ENCODE results near the gene GRIP1. TPM values are rescaled to one million over a fixed set of nuclear protein-coding genes. Genes with fewer than 3 reads are reported as not detected.

Gene GRIP1
- total and polyA plus RNA-seq, 9 donors = 0.36 to 10.1 (median 3.9) TPM

GRCh38 chr12:66539431-66539830 lies 139.4 kb downstream of the GRIP1 start:
- no peaks in the 10 kb centered on the region for H3K27me3 ChIP-seq
- no peaks in the 10 kb centered on the region for H3K4me1 ChIP-seq (ENCODE audit: insufficient read depth)
- TF ChIP-seq EP300 (IDR thresholded peaks at IDR 0.05) = no peak
- TF ChIP-seq, protein P1, sequence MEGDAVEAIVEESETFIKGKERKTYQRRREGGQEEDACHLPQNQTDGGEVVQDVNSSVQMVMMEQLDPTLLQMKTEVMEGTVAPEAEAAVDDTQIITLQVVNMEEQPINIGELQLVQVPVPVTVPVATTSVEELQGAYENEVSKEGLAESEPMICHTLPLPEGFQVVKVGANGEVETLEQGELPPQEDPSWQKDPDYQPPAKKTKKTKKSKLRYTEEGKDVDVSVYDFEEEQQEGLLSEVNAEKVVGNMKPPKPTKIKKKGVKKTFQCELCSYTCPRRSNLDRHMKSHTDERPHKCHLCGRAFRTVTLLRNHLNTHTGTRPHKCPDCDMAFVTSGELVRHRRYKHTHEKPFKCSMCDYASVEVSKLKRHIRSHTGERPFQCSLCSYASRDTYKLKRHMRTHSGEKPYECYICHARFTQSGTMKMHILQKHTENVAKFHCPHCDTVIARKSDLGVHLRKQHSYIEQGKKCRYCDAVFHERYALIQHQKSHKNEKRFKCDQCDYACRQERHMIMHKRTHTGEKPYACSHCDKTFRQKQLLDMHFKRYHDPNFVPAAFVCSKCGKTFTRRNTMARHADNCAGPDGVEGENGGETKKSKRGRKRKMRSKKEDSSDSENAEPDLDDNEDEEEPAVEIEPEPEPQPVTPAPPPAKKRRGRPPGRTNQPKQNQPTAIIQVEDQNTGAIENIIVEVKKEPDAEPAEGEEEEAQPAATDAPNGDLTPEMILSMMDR (IDR thresholded peaks at IDR 0.05) = no peak
- no peak for TF ChIP-seq POLR2A (IDR thresholded peaks at IDR 0.05)
- H3K4me3 ChIP-seq = no peak overlapping the region
- H3K27ac ChIP-seq = no peak overlapping the region
- intact Hi-C loops (cut with DNase I) = no loop called here
- DNase-seq = no peak
- no peaks in the 10 kb centered on the region for H3K9me3 ChIP-seq
- no peaks in the 10 kb centered on the region for H3K36me3 ChIP-seq

DNA sequence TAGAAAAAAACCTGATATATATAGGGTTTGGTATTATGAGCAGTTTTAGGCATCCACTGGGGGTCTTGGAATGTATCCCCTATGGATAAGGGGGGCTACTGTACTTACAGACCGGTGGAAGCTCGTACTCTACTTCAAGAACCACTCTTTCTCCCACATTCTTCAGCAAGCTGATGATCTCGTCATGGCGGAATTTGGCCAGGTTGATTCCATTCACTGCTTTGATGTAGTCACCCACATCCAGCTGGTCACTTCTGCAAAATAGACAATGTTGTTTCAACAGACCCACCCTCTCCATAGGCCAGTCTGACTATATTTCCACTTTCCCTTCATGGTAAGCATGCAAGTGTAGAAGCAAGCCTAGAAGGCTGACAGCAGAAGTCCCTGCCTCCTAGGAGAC lies 139.9 kb downstream of the GRIP1 start:
- no peaks in the 10 kb centered on the region for H3K36me3 ChIP-seq
- no peak overlapping the region for H3K27ac ChIP-seq
- H3K4me3 ChIP-seq = no peak overlapping the region
- no peaks in the 10 kb centered on the region for H3K4me1 ChIP-seq (ENCODE audit: insufficient read depth)
- H3K9me3 ChIP-seq = no peaks in the 10 kb centered on the region
- no peak for DNase-seq
- intact Hi-C loops (cut with DNase I) = no loop called here
- 73 to 82% (median 77%) methylated on average over 4 of the region's 4 CpGs for WGBS, 3 donors
- TF ChIP-seq, protein P1 (IDR thresholded peaks at IDR 0.05) = no peak
- TF ChIP-seq POLR2A (IDR thresholded peaks at IDR 0.05) (no peak), EP300 (IDR thresholded peaks at IDR 0.05) (no peak)
- no peaks in the 10 kb centered on the region for H3K27me3 ChIP-seq

DNA sequence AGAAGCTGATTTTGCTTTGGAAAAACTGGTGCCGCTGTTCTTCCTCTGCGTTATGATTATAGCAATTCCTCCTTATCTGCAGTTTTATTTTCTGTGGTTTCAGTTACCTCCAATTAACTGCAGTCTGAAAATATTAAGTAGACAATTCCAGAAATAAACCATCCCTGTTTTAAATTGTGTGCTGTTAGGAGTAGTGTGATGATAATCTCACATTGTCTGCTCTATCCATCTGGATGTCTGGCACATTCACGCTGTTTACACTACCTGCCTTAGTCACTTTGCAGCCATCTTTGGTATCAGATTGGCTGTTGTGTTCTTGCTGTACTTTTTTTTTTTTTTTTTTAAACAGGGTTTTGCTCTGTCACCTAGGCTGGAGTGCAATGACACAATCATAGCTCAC lies 141.0 kb downstream of the GRIP1 start:
- no peak overlapping the region for H3K4me3 ChIP-seq
- no peak overlapping the region for H3K27ac ChIP-seq
- no peaks in the 10 kb centered on the region for H3K4me1 ChIP-seq (ENCODE audit: insufficient read depth)
- TF ChIP-seq POLR2A (IDR thresholded peaks at IDR 0.05) (no peak), EP300 (IDR thresholded peaks at IDR 0.05) (no peak)
- TF ChIP-seq, protein P1 (IDR thresholded peaks at IDR 0.05) = no peak
- no peaks in the 10 kb centered on the region for H3K9me3 ChIP-seq
- DNase-seq = no peak
- whole genome bisulfite sequencing, 3 donors = 36 to 67% (median 36%) methylated on average over 3 of the region's 3 CpGs
- no peaks in the 10 kb centered on the region for H3K36me3 ChIP-seq
- H3K27me3 ChIP-seq = no peaks in the 10 kb centered on the region
- intact Hi-C loops (cut with DNase I) = no loop called here

DNA sequence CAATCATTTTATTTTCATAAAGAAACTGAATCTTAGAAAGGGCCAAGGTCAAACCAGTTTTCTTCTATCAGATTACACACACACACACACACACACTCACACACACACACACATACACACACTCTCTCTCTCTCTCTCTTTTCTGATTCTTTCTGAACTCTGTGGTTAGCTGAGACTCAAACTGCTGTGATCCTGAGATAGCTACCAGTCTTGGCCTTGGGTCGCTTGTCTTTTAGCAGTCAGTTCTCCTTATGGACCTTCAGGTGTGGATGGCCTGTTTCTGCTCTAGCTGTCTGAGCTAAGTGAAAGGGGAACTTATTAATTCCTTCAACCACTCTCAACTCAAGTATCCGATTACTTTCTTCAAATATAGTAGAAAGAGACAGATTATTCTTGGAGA lies 145.1 kb downstream of the GRIP1 start:
- H3K4me3 ChIP-seq = no peak overlapping the region
- TF ChIP-seq POLR2A (IDR thresholded peaks at IDR 0.05) = no peak
- no peak for TF ChIP-seq EP300 (IDR thresholded peaks at IDR 0.05)
- TF ChIP-seq, protein P1 (IDR thresholded peaks at IDR 0.05) = no peak
- H3K27ac ChIP-seq = no peak overlapping the region
- H3K27me3 ChIP-seq = no peaks in the 10 kb centered on the region
- intact Hi-C loops (cut with DNase I) = no loop called here
- H3K9me3 ChIP-seq = no peaks in the 10 kb centered on the region
- no peak for DNase-seq
- no peaks in the 10 kb centered on the region for H3K4me1 ChIP-seq (ENCODE audit: insufficient read depth)
- 93 to 98% (median 95%) methylated on average over 2 of the region's 2 CpGs for WGBS, 3 donors
- H3K36me3 ChIP-seq = no peaks in the 10 kb centered on the region

DNA sequence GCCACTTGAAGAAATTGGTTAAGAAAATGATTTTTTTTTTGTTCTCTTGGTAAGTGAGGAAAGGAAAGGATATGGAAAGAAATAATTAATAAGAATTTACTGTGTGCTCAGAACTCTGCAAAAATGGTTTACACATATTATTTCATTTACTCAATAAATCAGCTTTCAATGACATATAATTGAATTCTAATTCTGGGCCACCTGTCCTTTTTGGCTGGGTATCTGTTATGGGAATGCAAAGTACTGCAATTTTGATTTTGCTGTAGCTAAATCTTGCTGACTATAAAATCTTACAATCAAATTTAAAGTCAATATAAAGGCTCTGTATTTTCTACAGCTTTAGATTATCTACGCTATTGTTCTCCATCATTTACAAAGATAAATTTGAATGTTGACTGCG lies 147.1 kb downstream of the GRIP1 start:
- Histone ChIP-seq H3K4me3 (no peak overlapping the region), H3K27me3 (no peaks in the 10 kb centered on the region), H3K36me3 (no peaks in the 10 kb centered on the region), H3K9me3 (no peaks in the 10 kb centered on the region), H3K27ac (no peak overlapping the region), H3K4me1 (ENCODE audit: insufficient read depth) (no peaks in the 10 kb centered on the region)
- WGBS, 3 donors = 26 to 67% (median 40%) methylated on average over 2 of the region's 2 CpGs
- intact Hi-C loops (cut with DNase I) = no loop called here
- TF ChIP-seq, protein P1 (IDR thresholded peaks at IDR 0.05) = no peak
- TF ChIP-seq EP300 (IDR thresholded peaks at IDR 0.05) (no peak), POLR2A (IDR thresholded peaks at IDR 0.05) (no peak)
- DNase-seq = no peak

Data from ovary (tissue), 9 donors.